GM04504 (cell line): ENCODE data around the gene PRR27.
"Not testable (repeated sequence)": the region's sequence is repeated elsewhere in the genome, so short reads cannot be mapped to it uniquely, and the experiment has no call there.

Experiments
- DNase-seq: peaks from one replicate; pipeline ENCODE4 v3.0.0-alpha.2; 2012; ENCODE audit warnings: low read depth

PRR27 gene

GRCh38 chr4:70197842-70198241, 43.8 kb downstream of the PRR27 start:
- no peak for DNase-seq

DNA sequence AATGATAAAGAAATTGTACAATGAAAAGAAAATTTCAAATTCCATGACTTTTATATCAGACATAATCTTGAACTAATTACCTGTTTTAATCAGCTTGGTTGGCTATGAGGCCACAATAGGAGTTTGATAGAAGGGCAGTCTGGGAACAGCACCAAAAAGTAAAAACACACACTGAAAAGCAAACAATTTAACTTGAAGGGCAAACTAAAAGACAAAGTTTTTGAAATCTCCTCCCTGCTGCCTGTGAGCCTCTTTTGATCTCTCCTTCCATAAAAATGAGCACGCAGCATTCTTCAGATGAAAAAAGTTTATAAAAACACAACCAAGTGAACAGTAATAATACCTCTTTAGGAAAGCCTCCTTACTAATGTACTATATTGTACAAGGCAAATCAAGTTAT, 49.6 kb downstream of the PRR27 start:
- DNase-seq = no peak

DNA sequence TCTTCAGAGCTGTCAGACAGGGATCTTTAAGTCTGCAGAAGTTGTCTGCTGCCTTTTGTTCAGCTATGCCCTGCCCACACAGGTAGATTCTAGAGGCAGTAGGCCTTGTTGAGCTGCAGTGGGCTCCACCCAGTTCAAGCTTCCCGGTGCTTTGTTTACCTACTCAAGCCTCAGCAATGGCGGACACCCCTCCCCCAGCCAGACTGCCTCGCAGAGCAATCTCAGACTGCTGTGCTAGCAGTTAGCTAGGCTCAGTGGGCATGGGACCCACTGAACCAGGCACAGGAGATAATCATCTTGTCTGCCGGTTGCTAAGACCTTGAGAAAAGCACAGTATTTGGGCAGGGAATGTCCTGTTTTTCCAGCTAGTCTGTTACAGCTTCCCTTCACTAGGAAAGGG, 58.7 kb downstream of the PRR27 start:
- DNase-seq = not testable (repeated sequence)
